Stimulated activated CD4-positive, alpha-beta T cell treated with anti-CD3 and anti-CD28 coated beads, Interleukin-12 subunit alpha, Interleukin-12 subunit beta, amount 100 ng/mL, for 4 hours (primary cell): ENCODE data around the gene CLMN.

ENCODE experiments used
- DNase-seq: peaks from one replicate; pipeline ENCODE4 v3.0.0-alpha.2; 2020

CLMN gene

GRCh38 chr14:95236221-95236620 is 83.5 kb downstream of the CLMN start:
- no peak for DNase-seq

GRCh38 chr14:95235767-95236166 is 83.9 kb downstream of the CLMN start:
- DNase-seq = no peak

GRCh38 chr14:95235351-95235750 is 84.4 kb downstream of the CLMN start:
- no peak for DNase-seq

- DNase-seq = no peak
Observed at GRCh38 chr14:95234426-95234825, 85.3 kb downstream of the CLMN start.

GRCh38 chr14:95233702-95234241 is 85.9 kb downstream of the CLMN start:
- DNase-seq = no peak

- no peak for DNase-seq
Observed at GRCh38 chr14:95232894-95233584, 86.7 kb downstream of the CLMN start.

GRCh38 chr14:95231966-95232633 is 87.6 kb downstream of the CLMN start:
- DNase-seq = no peak

- DNase-seq = no peak
Observed at GRCh38 chr14:95229749-95230148, 90.0 kb downstream of the CLMN start.

GRCh38 chr14:95228240-95228639 is 91.5 kb downstream of the CLMN start:
- DNase-seq = no peak

- DNase-seq = no peak
Observed at GRCh38 chr14:95227279-95227860, 92.3 kb downstream of the CLMN start.

GRCh38 chr14:95226801-95227200 is 92.9 kb downstream of the CLMN start:
- DNase-seq = no peak

- no peak for DNase-seq
Observed at GRCh38 chr14:95225251-95225887, 94.3 kb downstream of the CLMN start.

- no peak for DNase-seq
Observed at GRCh38 chr14:95222870-95223398, 96.8 kb downstream of the CLMN start.

- no peak for DNase-seq
Observed at GRCh38 chr14:95222151-95222631, 97.5 kb downstream of the CLMN start.

GRCh38 chr14:95221531-95221930 is 98.2 kb downstream of the CLMN start:
- no peak for DNase-seq

- DNase-seq = no peak
Observed at GRCh38 chr14:95220663-95221231, 99.0 kb downstream of the CLMN start.

GRCh38 chr14:95218472-95219193 is 101.1 kb downstream of the CLMN start:
- no peak for DNase-seq

GRCh38 chr14:95218006-95218405 is 101.7 kb downstream of the CLMN start:
- no peak for DNase-seq

GRCh38 chr14:95217391-95217900 is 102.3 kb downstream of the CLMN start:
- DNase-seq = no peak

GRCh38 chr14:95216008-95216407 is 103.7 kb downstream of the CLMN start:
- no peak for DNase-seq

GRCh38 chr14:95215094-95215725 is 104.5 kb downstream of the CLMN start:
- no peak for DNase-seq
